ENCODE data around the gene GDF2.

DNA sequence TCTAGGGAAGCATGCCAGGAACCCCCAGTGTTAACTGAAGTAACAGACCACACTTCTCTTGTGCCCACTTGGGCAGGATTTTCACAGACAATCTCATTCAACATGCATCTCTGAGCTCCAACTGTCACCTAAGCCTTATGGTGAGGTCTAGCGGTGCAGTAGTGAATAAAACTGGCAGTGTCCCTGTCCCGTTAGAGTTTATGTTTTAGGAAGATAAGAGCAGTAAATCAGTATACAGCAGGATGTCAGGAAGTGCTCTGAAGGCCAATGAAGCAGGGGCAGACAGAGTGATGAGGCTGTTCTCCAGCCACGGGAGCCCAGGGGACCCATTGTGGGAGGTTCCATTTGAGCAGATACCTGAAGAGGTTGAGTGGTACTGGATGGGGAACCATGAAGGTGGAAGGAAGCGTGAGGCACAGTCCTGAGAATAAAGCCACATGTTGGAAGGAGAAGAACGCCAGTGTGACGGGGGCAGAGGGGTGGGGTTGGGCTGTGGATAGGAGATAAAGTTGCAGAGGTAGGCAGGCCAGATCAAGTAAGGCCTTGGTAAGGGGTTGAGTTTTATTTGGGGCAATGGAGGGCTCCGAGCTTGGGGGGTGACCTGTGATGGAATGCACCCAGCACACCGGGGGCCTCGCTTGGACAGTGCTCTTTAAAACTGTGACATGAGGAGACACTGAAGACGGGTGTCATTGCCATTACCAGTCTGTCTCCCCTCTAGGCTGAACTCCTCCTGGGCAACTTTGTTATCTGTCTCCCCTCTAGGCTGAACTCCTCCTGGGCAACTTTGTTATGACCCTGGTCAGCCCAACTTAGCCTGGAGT, 15.7 kb upstream of the GDF2 start:
- TF ChIP-seq, protein P1, sequence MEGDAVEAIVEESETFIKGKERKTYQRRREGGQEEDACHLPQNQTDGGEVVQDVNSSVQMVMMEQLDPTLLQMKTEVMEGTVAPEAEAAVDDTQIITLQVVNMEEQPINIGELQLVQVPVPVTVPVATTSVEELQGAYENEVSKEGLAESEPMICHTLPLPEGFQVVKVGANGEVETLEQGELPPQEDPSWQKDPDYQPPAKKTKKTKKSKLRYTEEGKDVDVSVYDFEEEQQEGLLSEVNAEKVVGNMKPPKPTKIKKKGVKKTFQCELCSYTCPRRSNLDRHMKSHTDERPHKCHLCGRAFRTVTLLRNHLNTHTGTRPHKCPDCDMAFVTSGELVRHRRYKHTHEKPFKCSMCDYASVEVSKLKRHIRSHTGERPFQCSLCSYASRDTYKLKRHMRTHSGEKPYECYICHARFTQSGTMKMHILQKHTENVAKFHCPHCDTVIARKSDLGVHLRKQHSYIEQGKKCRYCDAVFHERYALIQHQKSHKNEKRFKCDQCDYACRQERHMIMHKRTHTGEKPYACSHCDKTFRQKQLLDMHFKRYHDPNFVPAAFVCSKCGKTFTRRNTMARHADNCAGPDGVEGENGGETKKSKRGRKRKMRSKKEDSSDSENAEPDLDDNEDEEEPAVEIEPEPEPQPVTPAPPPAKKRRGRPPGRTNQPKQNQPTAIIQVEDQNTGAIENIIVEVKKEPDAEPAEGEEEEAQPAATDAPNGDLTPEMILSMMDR (conservative IDR thresholded peaks at IDR 0.05 in 1 of 2, IDR thresholded peaks at IDR 0.05 in 1 of 2; ENCODE audit: extremely low read depth in 1 of 2, insufficient read depth in 1 of 2, low read depth in 1 of 2, low read length in 2 of 2), result no peak
- TF ChIP-seq EZH2 (IDR thresholded peaks at IDR 0.05; ENCODE audit: borderline replicate concordance, low read length), result no peak

Data from mammary epithelial cell (primary cell).